Right ventricle myocardium inferior (tissue), 1 donor: ENCODE data around the gene MEIKIN. TPM values are rescaled to one million over a fixed set of nuclear protein-coding genes. Genes with fewer than 3 reads are reported as not detected.
"Not testable (repeated sequence)": the region's sequence is repeated elsewhere in the genome, so short reads cannot be mapped to it uniquely, and the experiment has no call there.

ENCODE experiments used
- ATAC-seq: fragments of 200-7000 bp; cut with Tn5 transposase; one replicate; pipeline ENCODE4 v1.9.1; 2020; ENCODE audit warnings: mild to moderate bottlenecking, moderate library complexity
- DNase-seq: peaks from one replicate; pipeline ENCODE4 v3.0.0; 2021; ENCODE audit errors: missing footprints
- intact Hi-C: fragments of 100-400 bp; cut with DNase I; formaldehyde crosslinking; loops from one replicate; pipeline ENCODE4 v1.11.0; 2022
- total RNA-seq: library from RNA; stranded (reverse); fragmentation: NEBNext Ultra II Directional; extraction: Animal tissue kit (Norgen Biotek cat#: 25700); gene quantifications from one replicate; pipeline ENCODE4 v1.2.1, GENCODE V29; 2021
- donor health status: DM: no; HTN: yes; CAD: no; lungs with severe emphysema.

The MEIKIN gene
- total RNA-seq, 1 donor from 2014 or later, result not detected

DNA sequence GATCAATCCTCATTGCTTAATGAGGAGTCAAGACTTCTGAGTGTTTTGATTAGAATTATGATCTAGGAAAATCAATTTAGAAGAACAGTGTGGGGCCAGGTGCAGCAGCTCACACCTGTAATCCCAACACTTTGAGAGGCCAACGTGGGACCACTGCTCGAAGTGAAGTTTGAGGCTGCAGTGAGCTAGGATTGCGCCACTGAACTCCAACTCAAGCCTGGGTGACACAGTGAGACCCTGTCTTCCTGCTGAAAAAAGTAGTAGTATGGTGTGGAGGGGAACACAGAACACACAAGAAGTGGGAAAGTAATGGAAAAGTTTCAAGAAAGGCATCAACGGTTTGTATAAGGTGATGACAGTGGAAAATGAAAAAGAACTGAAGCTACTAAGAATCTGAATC is 157.7 kb downstream of the MEIKIN start:
- intact Hi-C loops, result no loop called here
- DNase-seq, result no peak
- ATAC-seq, result no peak

DNA sequence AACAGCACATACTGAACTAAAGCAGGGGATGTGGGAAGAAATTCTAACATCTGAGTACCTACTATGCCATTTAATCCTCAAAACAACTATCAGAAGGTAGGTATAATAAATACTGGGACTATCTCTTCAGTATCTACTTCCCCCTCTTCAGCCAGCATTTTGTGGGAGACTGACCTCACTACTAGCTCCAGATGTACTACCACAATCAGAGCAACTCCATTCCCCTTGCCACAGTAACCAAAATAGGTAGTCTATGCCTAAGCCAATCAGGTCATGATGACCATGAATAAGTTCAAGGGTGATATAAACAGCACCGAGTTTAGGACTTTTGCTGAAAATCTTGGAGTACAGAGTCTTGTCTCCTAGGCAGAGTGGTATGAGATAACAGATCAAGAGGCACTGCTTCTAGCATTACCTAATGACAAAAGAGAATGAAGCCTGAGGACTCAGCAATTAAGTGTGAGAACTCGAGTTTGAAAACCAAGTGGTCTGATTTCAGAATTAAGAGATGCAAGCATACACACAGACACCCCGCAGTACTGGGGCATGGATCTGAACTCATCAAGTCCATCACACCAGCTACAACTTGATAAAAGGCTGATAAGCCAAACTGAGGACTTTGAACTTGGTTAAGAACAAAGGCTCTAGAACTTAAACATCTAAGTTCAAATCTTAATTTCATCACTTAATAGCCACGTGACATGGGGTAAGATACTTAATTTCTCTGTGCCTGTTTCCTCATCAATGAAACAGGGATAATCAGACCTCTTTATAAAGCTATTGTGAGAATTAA is 158.4 kb downstream of the MEIKIN start:
- intact Hi-C loops, result no loop called here
- DNase-seq, result no peak
- ATAC-seq, result peak; percentile 42

DNA sequence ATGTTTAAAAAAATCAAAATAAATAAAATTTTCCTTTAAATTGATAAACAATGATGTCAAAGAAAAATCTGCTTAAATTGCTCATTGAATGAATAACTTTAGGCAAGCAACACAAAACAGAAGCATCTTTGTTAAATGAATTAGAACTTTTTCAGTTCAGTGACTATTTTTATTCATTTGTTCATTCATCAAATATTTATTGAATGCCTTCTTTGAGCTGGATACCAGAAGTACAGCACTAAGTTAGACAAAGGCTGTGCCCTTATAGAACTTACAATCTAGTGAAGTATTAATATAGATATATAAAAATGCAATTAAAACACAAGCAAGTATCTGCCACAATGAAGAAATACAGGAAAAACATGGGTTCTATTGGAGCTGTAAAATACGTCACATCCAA is 159.4 kb downstream of the MEIKIN start:
- DNase-seq (no peak), ATAC-seq (no peak)
- intact Hi-C loops, result no loop called here

GRCh38 chr5:131783874-131784273 is 161.6 kb downstream of the MEIKIN start:
- ATAC-seq (no peak), DNase-seq (no peak)
- intact Hi-C loops, result no loop called here

GRCh38 chr5:131783357-131783756 is 162.1 kb downstream of the MEIKIN start:
- DNase-seq (no peak), ATAC-seq (no peak)
- intact Hi-C loops, result no loop called here

GRCh38 chr5:131782717-131783116 is 162.7 kb downstream of the MEIKIN start:
- ATAC-seq (no peak), DNase-seq (no peak)
- intact Hi-C loops, result no loop called here

DNA sequence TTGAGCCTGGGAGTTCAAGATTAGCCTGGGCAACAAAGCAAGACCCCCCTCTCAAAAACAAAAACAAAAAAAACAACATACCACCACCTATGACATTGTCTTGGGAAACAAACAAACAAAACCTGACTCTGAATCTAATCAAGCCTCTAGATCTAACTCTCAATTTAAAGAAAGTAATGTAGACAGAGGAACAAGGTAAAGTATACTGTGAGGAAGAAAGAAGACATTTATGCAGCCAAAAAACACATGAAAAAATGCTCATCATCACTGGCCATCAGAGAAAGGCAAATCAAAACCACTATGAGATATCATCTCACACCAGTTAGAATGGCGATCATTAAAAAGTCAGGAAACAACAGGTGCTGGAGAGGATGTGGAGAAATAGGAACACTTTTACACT is 167.3 kb downstream of the MEIKIN start:
- ATAC-seq, intact Hi-C loops, DNase-seq: not testable (repeated sequence)

DNA sequence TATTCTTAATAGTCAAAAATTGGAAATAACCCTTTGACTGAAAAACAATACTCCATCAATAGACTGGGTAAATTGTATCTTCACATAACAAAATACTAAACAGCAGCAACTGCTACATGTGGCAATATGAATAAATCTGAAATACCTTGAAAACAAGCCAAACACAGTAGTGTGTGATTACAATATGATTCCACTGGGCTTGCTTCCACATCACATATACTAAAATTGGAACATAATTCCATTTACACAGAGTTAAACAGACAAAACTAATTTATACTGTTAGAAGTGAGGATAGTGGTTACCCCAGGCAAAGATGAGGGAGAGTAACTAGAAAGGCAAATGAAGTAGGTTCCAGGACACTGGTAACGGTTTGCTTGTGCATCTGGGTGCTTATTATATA is 169.0 kb downstream of the MEIKIN start:
- ATAC-seq, result no peak
- intact Hi-C loops, result no loop called here
- no peak for DNase-seq

GRCh38 chr5:131774652-131775367 is 170.7 kb downstream of the MEIKIN start:
- intact Hi-C loops, result no loop called here
- DNase-seq (no peak), ATAC-seq (no peak)

GRCh38 chr5:131773805-131774204 is 171.7 kb downstream of the MEIKIN start:
- no peak for ATAC-seq
- no peak for DNase-seq
- intact Hi-C loops, result no loop called here

GRCh38 chr5:131771692-131772091 is 173.8 kb downstream of the MEIKIN start:
- intact Hi-C loops, result no loop called here
- no peak for DNase-seq
- no peak for ATAC-seq

GRCh38 chr5:131769961-131770360 is 175.5 kb downstream of the MEIKIN start:
- ATAC-seq (no peak), DNase-seq (no peak)
- intact Hi-C loops, result no loop called here

GRCh38 chr5:131769336-131769735 is 176.1 kb downstream of the MEIKIN start:
- no peak for ATAC-seq
- intact Hi-C loops, result no loop called here
- DNase-seq, result no peak

DNA sequence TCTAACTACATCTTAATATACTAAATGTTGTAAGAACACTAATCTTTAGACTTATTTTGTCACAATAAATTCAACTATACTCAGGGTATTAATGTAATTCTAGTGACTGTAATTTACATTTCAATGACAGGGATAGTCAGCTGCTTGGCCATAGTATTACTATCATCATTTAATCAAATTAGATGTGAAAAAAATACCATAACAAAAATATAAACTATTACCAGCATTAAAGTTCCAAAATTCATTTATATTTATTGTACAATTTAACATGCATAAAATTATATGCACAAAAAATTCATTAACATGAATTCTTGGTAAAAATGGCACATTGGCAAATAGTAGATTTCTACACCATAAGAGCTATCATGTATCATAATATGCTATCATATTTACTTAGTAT is 177.6 kb downstream of the MEIKIN start:
- DNase-seq (no peak), ATAC-seq (no peak)
- intact Hi-C loops, result no loop called here

DNA sequence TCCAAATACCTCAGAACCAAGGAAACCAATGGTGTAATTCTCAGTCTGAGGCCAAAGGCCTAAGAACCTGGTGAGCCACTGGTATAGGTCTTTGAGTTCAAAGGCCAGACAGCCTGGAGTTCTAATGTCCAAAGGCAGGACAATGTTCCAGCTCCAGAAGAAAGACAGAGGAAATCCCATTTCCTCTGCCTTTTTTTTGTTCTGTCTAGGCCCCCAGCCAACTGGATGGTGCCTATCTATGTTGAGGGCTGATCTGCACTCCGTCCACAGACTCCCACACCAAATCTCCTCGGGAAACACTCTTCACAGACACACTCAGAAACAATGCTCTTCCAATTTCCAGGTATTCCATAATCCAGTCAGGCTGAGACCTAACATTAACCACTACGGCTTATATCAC is 178.8 kb downstream of the MEIKIN start:
- DNase-seq, result no peak
- ATAC-seq, result no peak
- intact Hi-C loops, result no loop called here

DNA sequence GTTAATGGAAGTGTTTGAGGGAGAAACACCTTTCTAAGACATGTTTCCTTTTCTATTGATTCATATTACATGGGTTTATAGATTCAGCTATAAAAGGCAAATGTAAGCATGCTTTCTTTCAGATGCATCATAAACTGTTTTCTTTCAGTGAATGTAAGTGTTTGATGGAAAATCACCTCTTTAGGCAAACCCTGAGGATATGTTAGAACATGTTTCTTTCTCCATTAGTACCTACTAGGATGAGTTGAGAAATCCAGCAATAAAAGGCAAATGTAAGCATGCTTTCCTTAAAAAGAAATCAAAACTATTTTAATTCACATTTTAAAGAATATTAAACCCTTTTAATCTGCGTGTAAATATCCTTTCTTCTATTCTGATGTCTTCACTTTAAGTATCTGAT is 180.2 kb downstream of the MEIKIN start:
- intact Hi-C loops, result no loop called here
- ATAC-seq (no peak), DNase-seq (no peak)

DNA sequence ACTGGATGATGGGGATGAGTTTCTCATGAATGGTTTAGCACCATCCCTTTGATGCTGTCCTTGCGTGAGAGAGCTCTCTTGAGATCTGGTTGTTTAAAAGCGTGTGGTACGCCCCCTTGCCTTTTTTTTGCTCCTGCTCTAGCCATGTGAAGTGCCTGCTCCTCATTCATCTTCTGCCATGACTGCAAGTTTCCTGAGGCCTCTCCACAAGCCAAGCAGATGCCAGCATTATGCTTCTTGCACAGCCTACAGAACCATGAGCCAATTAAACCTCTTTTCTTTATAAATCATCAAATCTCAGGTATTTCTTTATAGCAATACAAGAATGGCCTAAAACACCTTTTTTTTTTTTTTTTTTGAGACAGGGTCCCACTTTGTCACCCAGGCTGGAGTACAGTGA is 181.5 kb downstream of the MEIKIN start:
- ATAC-seq (no peak), DNase-seq (no peak)
- intact Hi-C loops, result no loop called here

GRCh38 chr5:131760793-131761192 is 184.7 kb downstream of the MEIKIN start:
- ATAC-seq (no peak), DNase-seq (no peak)
- intact Hi-C loops, result no loop called here

GRCh38 chr5:131759704-131760103 is 185.8 kb downstream of the MEIKIN start:
- intact Hi-C loops, result loop anchor here (5.0 kb wide), 1 partner anchor 38 kb away; the partner anchor contains the start of gene FNIP1

GRCh38 chr5:131758520-131758900 is 187.0 kb downstream of the MEIKIN start:
- intact Hi-C loops, result loop anchor here (5.0 kb wide), 1 partner anchor 39 kb away; the partner anchor contains the start of gene FNIP1
- DNase-seq (no peak), ATAC-seq (peak; percentile 81)

More at GRCh38 chr5:131759704-131760103, 185.8 kb downstream of the MEIKIN start:
- no peak for ATAC-seq
- no peak for DNase-seq
